HG03575 (cell line): ENCODE measurements around the gene STOM.
A peak's percentile ranks its signal among the peaks of the same experiment; 100 is the strongest.
"Not testable (repeated sequence)": the region's sequence is repeated elsewhere in the genome, so short reads cannot be mapped to it uniquely, and the experiment has no call there.

Experiments used
- ATAC-seq: cut with Tn5 transposase; IDR thresholded peaks from one replicate; pipeline ENCODE4 v1.9.1; 2021; ENCODE audit not compliant: unreplicated experiment, insufficient number of reproducible peaks, low FRiP score; ENCODE audit errors: extremely low read depth

Gene STOM, protein sequence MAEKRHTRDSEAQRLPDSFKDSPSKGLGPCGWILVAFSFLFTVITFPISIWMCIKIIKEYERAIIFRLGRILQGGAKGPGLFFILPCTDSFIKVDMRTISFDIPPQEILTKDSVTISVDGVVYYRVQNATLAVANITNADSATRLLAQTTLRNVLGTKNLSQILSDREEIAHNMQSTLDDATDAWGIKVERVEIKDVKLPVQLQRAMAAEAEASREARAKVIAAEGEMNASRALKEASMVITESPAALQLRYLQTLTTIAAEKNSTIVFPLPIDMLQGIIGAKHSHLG

DNA sequence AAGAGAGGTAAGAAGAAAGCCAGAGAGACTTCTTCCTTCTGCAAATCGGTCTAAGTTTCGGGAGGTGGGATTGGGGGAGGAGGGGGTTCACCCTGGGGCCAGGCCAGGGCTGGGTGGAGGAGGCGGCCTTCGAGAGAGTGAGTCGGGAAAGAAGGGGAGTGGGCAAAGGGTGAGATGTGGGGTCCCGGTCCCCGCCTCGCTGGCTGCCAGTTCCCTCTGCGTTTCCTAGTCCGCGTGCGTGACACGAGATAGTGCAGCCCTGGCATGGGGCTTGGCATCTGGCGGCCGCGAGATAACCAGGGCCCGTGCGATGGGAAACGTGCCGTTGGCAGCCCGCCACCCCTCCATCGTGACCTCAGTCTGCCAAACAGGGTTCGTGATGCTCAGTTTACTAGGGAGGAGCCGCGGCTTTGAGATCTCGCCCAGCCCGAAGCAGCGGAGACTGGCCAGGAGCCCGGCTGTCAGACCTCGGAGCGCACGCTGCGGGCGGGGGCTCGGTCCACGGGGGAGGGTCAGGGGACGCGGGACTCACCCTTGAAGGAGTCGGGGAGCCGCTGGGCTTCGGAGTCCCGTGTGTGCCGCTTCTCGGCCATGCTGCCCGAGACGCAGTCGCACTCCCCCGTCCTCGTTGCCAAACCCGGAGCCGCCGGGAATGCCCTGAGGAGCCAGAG is at the start of gene STOM:
Gene STOM (minus strand): TSS at position 656 of the 671 bp plus-strand sequence. CDS start 63 bp downstream, at position 593.
- peak; percentile 16 for ATAC-seq

DNA sequence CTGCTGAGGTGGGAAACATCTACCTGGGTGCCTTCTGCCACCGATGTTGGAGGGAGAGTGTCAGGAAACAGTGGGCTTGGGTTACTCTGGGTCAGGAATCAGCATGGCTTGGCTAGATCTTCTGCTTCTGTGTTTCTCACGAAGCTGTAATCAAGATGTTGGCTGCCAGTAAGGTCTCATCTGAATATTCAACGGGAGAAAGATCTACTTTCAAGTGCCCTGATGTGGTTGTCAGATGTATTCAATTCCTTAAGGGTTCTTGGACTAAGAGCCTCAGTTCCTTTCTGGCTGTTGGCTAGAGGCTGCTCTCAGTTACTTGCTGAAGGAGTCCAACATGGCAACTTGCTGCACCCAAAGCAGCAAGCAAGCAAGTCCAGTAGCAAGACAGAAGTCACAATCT is 41.9 kb upstream of the STOM start:
- ATAC-seq = no peak

DNA sequence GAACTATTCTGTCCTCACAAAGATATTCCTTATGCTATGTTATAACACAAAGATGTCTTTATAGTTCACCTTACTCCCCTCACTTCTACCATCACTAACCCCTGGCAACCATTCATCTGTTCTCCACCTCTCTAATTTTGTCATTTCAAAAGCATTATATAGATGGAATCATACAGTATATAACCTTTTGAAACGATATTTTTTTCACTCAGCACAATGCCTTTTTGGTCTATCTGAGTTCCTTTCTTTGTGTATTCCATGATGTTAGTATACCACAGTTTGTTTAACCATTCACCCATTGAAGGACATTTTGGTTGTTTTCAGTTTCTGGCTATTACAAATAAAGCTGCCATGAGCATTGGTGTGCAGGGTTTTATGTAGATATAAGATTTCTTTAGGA is 35.8 kb upstream of the STOM start:
- no peak for ATAC-seq

DNA sequence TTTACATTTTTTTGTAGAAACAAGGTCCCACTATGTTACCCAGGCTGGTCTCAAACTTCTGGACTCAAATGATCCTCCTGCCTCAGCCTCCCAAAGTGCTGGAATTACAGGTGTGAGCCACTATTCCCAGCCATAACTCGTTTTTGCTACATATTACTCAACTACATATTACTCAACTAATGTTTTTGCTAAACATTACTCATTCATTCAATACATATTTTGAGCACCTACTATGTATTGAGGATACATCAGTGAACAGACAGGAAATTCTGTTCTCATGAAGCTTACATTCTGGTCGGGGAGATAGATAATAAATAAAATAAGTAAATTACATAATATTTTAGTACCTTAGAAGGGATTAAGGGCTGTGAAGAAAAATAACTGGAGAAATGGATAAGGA is 34.9 kb upstream of the STOM start:
- no peak for ATAC-seq

DNA sequence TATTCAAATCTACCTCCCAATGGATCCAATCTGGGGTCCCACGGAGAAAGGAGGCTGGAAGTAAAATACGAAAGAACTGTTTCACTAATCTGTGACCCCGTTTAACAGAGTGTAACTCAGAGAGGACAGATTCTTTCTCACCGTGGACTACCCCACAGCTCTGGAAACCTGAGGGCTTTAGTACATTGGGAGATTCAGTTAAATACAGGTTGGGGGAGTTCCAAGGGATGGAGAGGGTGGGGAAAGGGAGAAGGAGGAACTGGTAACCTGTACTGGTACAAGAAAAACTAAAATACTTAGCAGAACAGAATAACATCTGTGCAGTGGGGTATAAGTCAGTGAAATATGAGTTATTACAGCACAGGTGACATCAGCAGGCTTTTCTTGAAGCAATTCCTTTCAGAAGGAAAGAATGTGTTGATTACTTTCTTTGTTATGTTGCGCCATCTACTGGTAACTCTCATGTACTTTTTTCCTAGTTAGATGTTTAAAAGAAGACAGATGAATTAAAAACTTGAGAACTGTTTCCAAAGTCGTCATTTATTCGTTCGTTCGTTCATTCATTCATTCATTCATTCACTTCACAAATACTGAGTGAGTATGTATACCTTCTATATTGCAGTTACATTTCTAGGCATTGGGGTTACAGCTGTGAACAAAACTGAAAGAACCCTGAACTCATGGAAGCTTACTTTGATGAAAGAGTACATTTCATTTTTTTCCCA is 30.0 kb upstream of the STOM start:
- no peak for ATAC-seq

DNA sequence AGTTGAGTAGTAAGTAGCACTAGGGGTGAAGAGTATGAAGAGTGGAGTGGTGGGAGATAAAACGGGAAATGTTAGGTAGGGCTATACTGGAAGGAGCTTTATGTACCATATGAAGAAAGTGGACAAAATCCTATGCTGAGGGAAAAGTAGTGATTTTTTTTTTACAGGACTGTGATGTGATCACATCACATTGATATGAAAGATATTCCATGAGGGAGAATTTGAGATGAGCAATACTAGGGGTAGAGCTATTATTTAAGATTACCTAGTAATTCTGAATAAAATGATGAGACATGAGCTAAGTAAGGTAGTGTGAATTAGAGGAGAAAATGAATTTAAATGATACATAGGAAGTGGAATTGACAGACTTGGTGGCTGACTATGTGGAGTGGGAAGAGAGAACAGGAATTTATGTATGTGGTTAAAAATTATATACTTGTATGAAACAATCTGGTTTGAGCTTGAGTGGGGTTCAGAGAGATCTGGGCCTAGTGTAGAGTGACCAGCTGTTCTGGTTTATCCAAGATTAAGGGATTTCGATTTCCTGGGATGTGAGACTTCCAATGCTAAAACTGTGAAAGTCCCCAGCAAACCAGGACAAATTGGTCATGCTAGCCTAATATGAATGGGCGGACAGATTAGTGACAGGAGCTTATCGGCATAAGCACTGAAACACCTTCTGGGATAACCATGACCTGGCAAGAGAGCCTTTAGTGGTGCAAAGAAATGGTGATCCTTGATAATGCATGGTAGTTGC is 29.3 kb upstream of the STOM start:
- ATAC-seq = no peak

DNA sequence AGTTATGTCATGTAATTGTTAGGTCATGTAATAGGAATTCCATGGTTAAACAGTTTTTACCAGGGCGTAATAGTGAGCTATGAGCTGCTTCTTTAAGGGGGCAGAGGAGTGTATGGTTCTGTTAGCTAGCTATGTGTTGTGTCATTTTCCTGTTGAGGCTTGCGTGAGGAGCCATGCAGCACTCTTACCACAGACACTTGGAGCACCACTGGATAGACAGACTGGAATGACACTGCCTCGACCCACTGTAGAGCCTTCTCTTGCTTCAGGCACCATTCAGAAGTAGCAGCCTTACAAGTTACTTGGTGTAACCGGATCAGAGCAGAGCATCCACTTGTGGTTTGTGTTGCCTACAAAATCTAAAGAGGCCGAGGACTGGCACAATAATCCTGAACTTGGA is 28.3 kb upstream of the STOM start:
- no peak for ATAC-seq

DNA sequence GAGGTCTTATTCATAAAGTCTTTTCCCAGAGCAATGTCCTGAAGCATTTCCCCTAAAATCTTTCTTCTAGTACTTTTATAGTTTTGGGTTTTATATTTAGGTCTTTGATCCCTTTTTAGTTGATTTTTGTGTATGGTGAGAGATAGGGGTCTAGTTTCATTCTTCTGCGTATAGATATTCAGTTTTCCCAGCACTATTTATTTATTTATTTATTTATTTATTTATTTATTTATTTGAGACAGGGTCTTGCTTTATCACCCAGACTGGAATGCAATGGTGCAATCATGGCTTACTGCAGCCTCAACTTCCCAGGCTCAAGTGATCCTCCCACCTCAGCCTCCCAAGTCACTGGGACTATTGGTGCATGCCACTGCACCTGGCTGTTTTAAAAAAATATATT is 27.2 kb upstream of the STOM start:
- ATAC-seq = not testable (repeated sequence)

DNA sequence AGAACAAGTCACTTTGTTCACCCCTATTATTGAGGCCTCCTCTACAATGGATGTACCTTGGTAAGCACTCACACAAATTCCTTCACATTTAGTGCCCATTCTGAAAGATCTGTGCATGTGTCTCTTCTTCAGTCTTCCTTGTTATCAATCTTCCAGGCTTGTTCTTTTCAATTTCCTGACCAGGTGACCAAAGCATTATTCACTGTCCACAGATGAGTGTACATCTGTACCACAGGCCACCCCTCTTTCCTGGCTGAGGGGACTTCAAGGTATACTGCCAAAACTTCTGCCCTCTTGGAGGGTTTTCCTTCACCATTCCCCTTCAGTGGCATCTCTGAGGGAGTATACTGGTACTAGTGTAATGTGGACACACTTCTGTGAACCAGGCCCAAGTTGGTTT is 25.5 kb upstream of the STOM start:
- ATAC-seq = no peak

DNA sequence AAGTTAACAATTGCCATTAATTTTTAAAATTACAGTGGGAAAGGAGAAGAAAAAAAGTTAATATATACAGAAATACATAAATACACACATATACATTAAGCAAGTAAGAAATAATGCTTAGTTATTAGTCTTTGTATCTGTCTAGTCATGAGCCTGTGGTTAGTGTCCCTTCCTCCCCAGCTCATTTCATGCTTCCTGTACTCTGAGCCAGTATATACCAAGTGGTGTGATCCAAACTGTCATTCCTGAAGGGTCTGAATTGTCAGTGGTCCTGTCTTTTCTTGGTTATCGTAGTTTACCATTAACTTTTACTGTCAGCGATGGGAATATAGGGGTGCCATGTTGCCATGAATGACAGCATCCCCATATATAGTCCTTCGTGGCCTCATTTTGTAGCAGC is 24.2 kb upstream of the STOM start:
- ATAC-seq = no peak

DNA sequence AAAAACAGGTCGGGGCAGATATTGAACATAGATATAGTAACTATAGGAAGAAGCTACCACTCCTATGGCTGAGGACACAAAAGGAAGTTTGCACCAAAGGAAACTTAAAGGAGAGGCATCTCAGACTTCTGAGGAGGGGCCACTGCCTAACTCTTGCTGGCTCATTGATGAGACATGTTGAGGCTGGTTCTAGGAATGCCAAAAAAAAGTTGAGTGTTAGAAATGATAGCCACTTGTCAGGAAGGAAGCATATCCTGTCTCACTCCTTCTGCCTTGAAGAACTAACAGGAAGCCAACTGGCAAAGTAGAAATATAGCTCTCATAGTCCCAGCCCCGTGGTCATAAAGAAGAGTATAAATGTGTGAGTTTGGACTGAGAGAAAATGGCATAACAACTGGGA is 23.3 kb upstream of the STOM start:
- ATAC-seq = no peak

DNA sequence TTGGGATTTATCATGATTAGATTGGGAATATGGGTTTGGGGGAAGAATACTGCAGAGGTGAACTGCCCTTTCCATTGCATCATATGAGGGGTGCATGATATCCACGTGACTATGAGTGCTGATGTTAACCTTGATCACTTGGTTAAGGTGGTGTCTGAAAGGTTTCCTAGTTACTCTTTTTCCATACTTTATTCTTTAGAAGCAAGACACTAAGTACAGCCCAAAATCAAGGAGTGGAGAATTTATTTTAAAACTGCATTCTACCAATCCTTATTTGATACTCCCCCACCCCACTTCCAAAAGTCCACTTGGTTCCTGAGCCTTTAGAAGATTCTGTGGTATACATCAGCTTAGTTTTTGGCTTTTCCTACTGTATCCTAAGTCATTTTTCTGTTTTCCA is 20.3 kb upstream of the STOM start:
- ATAC-seq = no peak

DNA sequence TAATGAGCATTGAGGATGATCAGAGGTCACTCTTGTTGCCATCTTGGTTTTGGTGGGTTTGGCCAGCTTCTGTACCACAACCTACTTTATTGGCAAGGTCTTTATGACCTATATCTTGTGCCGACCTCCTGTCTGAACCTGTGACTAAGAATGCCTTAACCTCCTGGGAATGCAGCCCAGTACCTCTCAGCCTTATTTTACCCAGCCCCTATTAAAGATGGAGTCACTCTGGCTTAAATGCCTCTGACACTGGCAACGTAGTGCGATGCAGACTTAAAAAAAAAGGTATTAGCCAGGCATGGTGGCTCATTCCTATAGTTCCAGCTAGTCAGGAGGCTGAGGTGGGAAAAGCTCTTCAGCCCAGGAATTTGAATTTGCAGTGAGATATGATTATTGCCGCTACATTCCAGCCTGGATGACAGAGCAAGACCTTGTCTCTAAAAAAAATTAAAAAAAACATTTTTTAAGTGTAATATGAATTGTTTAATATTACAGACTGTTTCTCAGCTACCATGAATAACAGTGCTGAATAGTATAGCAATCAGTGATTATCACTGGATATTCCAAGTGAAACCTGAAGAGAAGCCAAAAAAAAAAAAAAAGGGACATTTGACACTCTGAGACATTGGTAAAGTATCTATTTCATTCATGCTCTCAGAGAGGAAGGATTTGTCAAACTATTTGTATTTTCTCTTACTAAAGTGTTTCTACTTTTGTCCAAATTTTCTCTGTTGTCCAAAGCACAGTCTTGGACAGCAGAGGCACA is 18.3 kb upstream of the STOM start:
- ATAC-seq = no peak

DNA sequence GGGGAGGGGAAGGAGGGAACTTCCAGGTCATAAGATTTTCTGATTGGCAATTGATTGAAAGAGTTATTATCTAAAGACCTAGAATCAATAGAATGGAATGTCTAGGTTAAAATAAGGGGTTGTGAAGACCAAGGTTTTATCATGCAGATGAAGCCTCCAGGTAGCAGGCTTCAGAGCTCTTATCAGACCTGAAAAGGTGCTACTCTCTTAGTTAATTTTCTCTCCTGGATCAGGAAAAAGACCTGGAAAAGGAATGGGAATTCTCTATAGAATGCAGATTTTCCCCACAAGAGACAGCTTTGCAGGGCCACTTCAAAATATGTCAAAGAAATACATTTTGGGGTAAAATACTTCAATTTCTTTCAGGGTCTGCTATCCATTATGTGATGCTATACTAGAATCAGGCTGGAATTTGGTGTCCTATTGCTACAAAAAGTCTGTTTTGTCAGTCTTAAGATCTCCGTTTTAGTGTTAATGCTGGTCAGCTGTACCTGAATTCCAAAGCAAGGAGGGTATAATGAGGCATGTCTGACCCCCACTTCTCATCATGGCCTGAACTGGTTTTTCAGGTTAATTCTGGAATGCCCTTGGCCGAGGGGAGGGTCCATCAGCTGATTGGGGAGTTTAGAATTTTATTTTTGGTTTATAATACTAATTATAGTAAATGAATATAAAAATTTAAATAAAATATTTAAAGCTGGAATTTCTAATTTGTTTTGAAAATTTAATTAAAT is 16.6 kb upstream of the STOM start:
- ATAC-seq = no peak

DNA sequence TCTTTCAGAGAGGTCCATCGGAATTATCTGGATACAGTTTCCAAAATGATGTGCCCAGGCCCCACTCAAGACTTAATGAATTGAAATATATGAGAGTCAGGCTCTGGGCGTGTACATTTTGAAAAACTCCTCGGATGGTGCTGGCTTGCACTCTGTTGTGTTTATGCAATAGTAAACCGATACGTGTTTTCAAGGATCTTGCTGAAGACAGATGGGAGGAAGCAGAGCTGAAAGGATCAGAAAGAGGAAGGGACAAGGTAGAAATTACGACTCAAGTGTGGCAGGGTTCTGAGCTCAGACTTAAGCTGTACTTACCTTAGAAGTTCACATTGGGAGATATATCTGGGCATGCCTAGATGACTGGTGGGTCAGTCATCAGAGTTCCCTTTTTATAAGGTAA is 13.7 kb upstream of the STOM start:
- no peak for ATAC-seq

DNA sequence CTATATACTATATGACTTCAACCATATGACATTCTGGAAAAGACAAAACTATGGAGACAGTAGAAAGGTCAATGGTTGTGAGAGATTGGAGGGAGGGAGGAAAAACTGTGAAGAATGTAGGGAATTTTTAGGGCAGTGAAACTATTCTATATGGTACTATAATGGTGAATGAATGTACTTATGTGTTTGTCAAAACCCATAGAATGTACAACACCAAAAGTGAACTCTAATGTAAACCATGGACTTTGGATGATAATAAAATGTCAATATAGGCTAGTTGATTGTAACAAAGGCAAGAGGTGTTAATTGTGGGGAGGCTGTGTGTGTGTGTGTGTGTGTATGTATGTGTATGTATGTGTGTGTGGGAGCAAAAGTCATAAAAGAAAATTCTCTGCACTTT is 10.8 kb upstream of the STOM start:
- ATAC-seq = no peak

DNA sequence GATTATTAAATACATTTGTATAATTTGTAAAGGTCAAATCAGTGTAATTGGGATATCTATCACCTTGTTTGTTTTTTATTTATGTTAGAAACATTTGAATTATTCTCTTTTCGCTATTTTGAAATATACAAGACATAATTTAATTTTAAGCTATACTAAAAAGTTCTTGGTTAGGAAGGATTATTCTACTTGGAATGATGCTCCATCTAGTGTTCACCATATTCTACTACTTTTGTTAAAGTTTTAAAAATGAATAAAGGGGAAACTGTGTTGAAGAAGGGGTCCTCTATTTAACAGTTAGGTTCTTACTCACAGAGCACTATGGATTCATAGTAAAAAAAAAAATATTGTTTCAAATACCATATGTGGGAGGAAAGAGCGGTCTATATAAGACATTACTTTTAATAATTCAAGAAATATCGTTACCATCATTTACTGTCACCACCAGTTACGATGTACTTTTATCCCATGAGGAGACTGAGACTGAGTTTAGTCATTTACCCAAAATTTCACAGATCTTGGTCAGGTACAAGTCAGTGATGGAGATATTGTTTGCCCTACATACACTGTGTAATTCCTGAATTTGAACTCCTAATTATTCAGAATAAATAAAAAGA is 6.3 kb upstream of the STOM start:
- ATAC-seq = no peak
